Stimulated activated CD8-positive, alpha-beta memory T cell treated with anti-CD3 and anti-CD28 coated beads, Interleukin-15, amount 100 ng/mL, for 48 hours (primary cell): ENCODE measurements around the gene AKT2.
A peak's percentile ranks its signal among the peaks of the same experiment; 100 is the strongest.
"Not testable (repeated sequence)": the region's sequence is repeated elsewhere in the genome, so short reads cannot be mapped to it uniquely, and the experiment has no call there.

Experiments
- DNase-seq, 2 donors: peaks; one replicate each; pipeline ENCODE4 v3.0.0-alpha.2; 2020; ENCODE audit warnings: low read depth in 2 of 2

The AKT2 gene

DNA sequence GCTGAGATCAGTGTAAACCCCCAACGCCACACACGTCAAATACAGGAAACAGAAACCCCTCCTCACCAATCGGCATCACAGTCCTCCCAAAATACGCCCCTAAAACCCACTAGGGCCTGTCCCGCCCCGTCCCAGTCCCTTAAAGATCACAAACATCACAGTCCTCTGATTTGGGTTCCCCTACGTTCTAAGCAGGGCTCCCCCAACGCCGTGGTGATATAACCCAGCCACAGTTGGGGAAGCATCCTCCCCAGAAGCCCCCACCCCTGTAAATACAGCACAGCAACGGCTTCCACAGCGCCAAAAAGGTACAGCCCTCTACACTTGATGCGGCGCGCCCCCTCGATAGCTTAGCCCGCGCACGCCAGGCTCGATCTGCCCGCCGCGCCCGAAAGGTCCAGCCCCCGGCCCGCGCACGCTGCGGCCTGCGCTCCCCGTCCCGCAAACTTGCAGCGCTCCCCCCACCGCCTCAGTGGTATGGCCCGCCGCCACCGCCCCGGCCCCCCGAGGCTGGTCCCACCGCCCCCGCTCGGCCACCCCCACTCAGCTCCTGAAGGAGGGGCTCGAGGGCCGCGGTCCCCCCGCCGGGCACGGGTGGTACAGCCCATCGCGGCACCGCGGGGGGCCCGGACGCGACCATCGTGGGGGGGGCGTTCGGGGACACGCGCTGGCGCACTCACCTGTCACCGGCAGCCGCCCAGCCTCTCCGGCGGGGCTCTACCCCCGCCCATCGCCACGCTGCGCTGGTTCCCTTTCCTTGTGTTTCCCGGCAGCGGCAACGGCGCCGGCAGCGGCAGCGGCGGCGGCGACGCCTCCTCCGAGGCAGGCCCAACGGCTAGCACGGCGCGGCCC is at the start of gene AKT2:
TSS of gene AKT2 (minus strand) at position 845 of the 852 bp plus-strand sequence. CDS start 20,078 bp downstream, outside the sequence.
- DNase-seq, result peak; percentile 60 to 64

DNA sequence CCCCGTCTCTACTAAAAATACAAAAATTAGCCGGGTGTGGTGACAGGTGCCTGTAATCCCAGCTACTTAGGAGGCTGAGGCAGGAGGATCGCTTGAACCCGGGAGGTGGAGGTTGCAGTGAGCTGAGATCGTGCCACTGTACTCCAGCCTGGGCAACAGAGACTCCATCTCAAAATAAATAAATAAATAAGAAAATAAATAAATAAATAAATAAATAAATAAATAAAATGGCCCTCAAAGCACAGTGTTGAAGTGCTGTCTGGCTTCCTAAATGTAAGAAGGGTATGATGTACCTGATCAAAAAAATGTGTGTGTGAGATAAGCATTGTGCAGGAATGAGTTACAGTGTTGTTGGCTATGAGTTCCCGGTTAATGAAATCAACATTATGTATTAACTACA is 47.9 kb upstream of the AKT2 start:
- not testable (repeated sequence) for DNase-seq

DNA sequence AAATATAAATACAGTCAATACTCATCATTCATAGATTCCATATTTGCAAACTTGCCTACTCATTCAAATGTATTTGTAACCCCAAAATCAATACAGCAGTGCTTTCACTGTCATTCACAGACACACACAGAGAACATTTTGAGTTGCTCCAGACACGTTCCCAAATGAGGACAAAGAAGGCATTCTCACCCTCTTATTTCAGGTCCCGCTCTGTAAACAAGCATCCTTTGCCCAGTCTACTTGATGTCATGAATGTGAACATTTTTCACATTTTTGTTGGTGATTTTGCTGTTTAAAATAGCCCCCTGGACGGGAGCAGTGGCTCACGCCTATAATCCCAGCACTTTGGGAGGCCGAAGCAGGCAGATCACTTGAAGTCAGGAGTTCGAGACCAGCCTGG is 47.5 kb upstream of the AKT2 start:
- DNase-seq, result no peak

DNA sequence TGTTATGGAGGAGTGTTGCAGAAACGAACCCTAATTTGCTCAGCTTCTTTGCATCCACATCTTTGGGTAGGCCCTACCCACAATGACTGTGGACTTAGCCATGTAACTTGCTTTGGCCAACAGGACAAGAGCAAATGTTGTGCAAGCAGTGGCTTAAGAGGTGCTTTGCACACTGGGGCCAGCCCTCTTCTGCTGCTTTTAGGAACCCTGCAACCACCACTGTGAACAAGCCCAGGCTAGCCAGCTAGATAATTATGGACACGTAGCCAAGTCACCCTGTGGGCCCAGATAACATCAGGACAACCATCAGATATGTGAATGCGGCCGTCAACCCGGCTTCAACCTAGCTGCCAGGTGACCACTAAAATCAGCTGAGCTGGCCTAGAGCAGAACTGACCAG is 45.9 kb upstream of the AKT2 start:
- DNase-seq, result no peak

DNA sequence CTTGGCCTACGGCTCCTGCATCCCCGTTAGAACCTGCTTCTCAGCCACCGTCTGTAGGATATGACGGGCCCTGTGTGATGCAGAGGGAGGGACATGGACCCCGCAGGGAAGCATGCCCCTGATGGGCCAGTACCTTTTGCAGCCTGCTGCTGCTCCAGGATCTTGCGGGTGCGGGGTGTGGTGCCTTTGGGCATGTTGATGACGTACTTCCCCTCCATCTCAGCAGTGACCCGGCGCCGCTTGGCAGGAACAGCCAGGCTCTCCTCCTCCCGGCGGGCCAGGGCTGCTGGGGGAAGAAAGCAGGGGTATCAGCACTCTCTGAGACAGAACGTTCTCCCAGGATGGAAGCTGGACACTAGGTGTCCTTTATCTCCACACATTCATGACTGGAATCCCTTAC is 41.1 kb upstream of the AKT2 start:
- DNase-seq, result no peak

DNA sequence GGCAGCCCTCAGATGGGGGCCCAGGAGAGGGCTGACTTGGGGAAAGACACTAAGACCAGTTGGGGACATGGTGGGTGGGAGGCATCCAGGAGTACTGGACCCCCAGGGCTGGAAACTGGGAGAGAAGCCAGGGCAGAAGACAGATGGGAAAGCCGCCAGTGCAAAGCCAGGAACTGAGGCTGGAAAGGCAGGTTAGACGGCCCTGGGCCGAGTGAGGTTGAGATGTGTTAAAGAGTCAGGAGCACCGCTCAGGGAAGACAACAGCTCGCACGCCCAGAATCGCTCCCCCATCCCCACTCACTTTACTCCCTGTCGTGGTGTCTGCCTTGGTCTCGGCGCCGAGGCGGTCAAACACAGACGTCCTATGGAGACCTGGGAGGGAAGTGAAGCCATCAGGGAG is 38.6 kb upstream of the AKT2 start:
- no peak for DNase-seq

DNA sequence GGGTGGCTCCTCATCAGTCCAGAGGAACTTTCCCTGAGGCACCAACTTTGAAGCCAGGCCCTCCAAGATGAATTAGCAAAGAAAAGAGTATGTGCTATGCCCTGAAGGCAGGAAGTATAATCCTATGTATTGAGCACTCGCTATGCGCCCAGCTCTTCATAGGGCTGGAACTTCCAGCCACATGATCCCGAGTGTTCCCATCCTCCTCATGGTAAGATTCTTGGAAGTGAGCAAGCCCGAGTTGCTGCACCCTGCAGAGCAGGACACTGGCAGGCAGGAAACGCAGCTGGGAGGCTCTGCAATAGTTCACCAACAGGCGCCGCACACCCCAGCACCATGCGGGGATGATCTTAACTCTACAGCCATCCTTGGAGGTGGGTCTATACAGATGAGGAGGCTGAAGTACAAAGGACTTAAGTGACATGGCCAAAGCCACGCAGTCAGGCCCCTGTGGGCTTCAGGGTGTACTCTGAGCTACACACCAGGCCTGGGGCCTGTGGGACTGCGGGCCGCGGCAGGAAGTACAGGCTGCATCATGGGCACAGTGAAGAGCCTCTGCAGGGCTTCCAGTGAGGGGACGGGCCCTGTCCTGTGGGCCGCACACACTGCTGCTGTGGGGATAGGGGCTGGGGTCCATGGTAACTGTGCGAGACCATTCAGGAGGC is 37.9 kb upstream of the AKT2 start:
- no peak for DNase-seq

DNA sequence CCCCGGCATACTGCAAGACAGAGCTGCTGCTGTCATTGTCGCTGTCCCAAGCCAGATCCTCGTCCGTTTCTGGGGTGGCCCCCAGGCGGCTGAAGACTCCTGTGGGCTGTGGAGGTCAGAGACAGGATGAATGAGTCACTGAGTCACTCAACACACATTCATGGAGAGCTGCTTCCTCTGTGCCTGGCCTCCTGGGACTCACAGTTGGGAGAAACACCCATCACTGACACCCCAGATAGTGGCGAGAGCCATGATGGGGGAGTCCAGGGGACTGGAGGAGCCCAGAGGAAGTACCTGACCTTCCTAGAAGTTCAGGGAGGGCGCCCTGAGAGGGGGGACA is 37.1 kb upstream of the AKT2 start:
- no peak for DNase-seq

DNA sequence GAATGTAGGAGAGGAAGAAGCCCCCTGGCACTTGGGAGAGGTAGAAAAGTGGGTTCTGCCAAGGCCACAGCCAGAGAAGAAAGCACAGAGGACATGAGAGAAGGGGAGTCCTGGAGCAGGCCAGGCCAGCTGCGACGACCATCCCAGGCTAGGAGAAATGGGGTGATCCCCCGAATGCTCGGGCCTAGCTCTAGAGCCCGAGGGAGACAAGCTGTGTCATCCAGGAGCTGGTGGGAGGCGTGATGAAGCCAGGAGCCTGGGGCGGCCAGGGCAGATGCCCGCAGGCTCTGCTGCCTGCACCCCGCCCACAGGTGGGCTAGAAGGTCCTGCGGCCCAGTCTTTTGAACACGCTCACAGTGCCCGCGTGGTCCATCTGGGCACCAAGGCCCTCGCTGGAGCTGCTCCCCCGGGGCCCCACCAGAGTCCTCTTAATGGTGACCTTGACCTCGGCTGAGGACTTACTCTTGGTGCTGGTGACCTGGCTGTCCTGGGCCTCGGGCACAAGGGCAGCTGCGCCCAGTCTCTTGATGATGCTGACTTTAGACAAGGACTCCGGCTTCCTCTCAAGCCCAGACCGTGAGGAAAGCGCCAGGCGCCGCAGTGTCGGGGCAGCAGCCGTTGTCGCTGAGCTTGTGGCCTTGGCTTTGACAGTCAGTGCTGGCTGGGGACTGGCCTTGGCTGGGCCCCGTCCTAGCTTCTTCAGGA is 36.6 kb upstream of the AKT2 start:
- no peak for DNase-seq

DNA sequence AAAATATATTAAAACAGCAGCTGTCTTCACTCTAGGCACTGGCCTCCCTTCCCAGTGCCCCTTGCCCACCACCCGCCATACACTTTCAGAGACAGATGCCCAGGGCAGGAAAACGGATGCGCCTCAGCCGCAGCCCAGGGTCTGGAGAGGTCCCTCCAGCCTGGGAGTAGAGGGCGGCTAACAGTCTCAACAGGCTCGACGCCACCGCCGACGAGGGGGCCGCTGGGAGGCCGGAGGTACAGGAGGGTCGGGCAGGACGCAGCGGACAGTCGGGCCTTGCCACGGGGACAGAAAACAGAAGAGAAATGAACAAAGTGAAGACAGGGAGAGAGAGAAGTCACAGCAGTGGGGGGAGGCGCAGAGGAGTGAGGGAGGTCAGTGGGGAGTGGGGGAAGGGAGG is 35.9 kb upstream of the AKT2 start:
- no peak for DNase-seq

DNA sequence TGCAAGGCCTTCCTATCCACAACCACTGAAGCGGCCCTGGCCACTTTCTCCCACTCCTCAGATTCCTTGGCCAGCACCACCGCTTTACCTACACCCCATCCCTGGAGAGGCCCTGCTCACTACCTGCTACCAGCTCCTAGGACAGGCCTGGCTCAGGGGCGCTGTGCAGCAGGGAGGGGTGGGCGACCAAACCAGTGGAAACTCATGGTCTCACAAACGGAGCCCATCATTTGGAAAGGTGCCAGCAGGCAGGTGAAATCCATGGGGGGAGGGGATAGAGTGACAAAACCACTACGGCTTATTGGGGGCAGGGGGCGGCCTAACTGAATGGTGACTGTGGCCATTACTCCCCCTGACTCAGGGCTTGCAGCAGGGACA is 35.4 kb upstream of the AKT2 start:
- no peak for DNase-seq

DNA sequence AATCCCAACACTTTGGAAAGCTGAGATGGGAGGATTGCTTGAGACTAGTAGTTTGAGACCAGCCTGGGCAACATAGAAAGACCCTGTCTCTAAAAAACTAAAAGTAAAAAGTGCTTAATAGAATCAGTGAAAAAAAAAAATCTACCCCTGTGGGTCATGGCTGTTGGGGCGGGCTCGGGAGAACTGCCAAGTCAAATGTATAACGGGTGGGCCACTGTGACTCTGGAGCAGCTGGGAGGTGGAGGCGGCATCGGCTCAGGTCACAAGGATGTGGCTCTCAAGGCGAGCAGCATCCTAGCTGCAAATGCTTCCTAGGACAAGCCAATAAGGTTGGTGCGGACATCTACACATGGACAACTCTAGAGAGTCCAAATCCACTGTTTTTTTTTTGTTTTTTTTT is 32.2 kb upstream of the AKT2 start:
- DNase-seq, result no peak

DNA sequence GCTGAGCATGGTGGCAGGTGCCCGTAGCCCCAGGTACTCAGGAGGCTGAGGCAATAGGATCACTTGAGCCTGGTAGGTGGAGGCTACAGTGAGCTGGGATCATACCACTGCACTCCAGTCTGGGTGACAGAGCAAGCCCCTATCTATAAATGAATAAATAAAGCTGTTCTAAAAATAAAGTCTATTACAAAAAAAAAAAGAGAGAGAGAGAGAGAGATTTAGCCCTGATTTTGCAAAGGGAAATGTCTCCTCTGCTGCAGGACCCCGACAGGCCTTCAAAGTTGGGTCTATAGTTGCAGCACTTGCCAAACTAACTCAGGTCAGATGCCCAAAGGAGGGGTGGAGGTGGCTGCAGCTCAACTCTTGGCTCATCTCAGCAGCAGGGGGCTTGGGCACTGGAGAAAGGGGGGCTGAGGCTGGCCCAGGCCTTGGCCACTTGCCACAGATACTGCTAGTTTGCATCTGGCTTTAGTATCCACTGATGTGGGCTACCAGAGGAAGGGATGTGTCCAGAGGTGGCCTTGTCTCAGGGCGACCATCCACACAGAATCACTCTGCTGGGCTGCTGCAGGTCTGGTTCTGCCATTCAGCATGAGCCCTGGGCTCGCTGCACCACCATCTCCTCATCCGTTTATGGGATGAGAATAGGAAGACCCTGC is 30.8 kb upstream of the AKT2 start:
- DNase-seq, result no peak

DNA sequence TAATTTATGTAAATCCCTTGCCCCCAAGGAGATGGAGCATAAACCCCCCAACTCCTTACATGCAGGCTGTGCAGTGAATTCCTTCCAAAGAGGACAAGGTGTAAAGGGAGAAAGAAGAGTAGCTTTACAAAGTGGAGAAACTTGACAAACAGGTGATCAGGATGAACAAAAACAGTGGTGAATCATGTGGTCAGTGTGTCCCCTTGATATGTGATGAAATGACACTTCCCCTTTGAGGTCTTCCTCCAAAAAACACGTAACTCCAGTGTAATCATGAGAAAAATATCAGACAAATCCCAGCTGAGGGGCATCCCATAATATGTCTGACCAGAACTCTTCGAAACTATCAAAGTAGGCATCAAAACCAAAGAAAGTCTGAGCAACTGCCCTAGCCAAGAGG is 29.5 kb upstream of the AKT2 start:
- DNase-seq, result no peak

DNA sequence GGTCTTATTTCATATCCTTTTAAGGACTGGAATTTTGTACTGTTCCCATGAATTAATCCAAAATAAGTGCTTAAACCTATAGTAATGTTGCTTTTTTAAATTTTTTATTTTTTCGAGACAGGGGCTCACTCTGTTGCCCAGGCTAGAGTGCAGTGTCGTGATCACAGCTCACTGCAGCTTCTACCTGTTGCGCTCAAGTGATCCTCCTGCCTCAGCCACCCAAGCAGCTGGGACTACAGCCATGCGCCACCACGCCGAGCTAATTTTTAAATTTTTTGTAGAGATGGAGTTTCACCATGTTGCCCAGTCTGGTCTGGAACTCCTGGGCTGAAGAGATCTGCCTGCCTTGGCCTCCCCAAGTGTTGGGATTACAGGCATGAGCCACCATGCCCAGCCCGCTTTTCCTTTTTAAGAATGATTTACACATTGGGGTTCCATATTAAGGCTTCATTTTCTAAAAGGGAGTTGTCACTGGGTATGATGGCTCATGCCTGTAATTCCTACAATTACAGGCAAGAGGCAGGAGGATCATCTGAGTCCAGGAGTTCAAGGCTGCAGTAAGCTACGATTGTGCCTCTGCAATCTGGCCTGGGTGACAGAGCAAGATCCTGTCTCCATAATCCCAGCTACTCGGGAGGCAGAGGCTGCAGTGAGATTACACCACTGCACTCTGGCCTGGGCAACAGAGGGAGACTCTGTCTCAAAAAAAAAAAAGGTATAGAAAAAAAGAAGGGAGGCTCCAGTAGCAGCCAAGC is 28.3 kb upstream of the AKT2 start:
- no peak for DNase-seq

DNA sequence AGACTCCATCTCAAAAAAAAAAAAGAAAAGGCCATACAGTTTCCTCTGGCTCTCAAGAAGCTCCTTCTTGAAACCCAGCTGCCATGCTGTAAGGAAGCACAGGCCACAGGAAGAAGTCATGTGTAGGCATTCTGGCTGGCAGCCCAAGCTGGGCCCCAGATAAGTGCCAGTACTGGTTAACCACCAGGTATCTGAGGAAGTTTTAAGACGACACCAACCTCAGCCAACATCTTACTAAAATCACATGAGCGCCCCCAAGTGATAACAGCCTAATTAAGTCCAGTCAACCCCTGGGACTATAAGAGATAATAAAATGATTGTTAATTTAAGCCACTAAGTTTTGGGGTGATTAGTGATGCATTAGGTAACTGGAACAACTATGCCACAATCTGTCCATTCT is 27.4 kb upstream of the AKT2 start:
- DNase-seq, result no peak

DNA sequence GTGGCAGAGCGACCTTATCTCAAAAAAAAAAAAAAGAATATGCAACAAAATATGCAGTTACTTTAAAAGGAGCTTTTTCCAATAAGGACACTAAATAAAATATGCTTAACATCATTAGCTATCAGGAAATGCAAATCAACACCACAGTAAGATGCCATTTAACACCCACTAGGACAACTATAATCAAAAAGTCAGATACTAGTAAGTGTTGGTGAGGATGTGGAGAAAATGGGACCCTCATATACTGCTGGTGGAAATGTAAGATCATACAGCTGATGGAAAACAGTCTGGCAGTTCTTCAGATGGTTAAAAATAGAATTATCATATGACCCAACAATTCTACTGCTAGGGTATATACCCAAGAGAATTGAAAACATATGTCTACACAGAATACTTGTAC is 24.5 kb upstream of the AKT2 start:
- no peak for DNase-seq

DNA sequence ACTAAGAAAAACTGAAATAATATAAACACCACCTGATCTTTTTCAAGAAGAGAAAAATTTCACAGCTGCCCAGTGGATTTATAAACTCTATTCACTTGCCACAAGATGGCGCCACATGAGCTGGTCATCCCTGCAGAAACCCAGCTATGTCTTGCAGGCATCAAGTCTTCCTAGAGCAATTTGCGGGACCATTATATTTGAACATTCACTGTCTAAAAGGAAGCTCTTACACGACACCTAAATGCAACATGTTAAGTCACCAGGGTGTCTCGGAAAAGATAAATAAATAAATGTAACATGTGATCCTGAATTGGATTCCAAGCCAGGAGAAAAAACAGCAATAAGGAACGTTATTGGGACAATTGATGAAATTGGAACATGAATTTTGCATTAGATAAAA is 20.3 kb upstream of the AKT2 start:
- peak; percentile 42 to 43 for DNase-seq

DNA sequence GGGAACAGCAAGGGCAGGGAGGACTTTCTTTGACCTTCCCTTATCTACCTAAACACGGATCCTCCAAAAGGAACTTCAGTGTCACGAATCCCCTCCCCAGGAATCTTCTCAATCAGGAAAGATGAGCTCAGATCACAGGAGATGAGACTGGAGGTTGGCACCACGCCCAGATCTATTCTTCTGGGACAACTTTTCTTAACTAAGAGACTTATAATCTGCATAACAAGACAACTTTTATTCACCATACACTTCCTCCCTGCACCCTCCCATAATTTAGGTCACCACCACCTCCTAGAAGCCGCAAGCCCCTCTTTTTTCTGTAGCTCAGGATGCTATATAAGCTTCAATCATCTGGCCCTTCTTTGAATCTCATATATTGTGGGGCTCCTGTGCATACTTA is 19.2 kb upstream of the AKT2 start:
- DNase-seq, result no peak

DNA sequence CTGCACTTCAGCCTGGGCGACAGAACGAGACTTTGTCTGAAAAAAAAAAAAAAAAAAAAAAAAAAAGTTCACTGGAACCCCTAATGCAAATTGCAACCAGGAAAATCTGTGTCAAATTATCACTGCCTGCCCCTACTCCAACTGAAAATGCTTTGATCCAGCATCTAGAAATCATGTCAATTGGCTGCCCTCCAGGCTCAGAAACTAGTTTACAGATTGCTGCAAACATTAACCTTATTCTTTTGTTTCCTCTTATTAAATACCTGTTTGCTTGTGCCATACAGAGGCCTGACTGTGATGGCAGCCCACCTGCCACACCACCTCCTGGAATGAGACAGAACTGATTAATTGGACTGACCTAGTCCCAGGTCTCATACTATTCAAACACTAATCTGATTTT is 18.6 kb upstream of the AKT2 start:
- no peak for DNase-seq

DNA sequence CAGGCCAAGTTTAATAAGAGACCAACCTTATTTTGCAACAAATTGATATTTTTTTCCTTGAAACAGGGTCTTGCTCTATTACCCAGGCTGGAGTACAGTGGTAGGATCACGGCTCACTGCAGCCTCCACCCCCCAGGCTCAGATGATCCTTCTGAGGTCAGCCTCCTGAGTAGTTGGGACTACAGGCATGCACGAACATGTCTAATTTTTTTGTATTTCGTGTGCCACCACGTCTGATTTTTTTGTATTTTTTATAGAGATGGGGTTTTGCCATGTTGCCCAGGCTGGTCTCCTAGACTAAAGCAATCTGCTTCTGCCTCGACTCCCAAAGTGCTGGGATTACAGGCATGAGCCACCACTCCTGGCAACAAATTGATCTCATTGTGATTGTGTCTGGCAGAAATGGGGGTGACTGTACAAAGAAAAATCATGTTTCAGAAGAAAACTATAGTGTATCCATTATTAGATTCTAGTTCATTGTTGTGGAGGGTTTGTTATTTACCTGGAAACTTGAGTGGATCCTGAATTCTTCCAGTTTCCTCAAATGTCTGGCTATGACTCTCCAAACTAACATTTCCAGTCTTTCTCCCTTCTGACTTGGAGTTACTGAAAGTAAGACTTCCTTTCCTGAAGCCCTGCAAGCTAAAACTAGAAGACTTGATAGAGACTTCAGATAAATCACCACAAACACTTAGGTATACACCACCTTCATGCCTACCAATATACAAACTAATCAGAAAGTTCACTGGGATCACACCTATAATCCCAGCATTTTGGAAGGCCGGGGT is 17.3 kb upstream of the AKT2 start:
- DNase-seq, result no peak
